HEK293 (cell line): ENCODE data around the gene LEF1.

Experiments
- CTCF ChIA-PET: fragments of 350-600 bp; formaldehyde crosslinking; extraction: SDS; loops from one replicate; lab custom pipeline; 2021; ENCODE audit warnings: antibody characterized with exemption; lab: Yijun Ruan, JAX
- POLR2A ChIA-PET: fragments of 300-600 bp; formaldehyde crosslinking; extraction: SDS; loops from one replicate; lab custom pipeline; 2020; ENCODE audit warnings: antibody characterized with exemption, inconsistent platforms; lab: Yijun Ruan, JAX
- H3K27ac ChIP-seq: fragments of 200-500 bp; sonication (Bioruptor generic); 2 replicates; pipeline ENCODE4 v1.5.1; 2014; ENCODE audit warnings: low read depth, low read length, control low read depth, inconsistent platforms; ENCODE audit errors: extremely low read depth
- H3K36me3 ChIP-seq, 2 experiments: fragments of 200-500 bp in 1 of 2; sonication (Bioruptor generic) in 1 of 2; 1 replicate in 1 of 2; 2 replicates in 1 of 2; pipeline ENCODE4 v1.5.1; 2014 to 2017; ENCODE audit warnings: inconsistent platforms in 2 of 2, low read length in 2 of 2; ENCODE audit not compliant: control insufficient read depth in 2 of 2, insufficient read depth in 1 of 2
- H3K4me1 ChIP-seq: fragments of 200-500 bp; sonication (Bioruptor generic); 2 replicates; pipeline ENCODE4 v1.5.1; 2014; ENCODE audit warnings: mild to moderate bottlenecking, low read length, inconsistent platforms; ENCODE audit not compliant: control insufficient read depth, insufficient read depth
- H3K4me3 ChIP-seq: 2 replicates; pipeline ENCODE4 v1.5.1; 2011; ENCODE audit warnings: low read depth, mild to moderate bottlenecking, control low read depth, low read length, moderate library complexity
- H3K9me3 ChIP-seq: fragments of 200-500 bp; sonication (Bioruptor generic); 2 replicates; pipeline ENCODE4 v1.5.1; 2014; ENCODE audit warnings: low read depth, low read length, inconsistent platforms; ENCODE audit not compliant: control insufficient read depth, insufficient read depth
- BCL11B ChIP-seq: fragments of 450-650 bp; formaldehyde crosslinking; IDR thresholded peaks from 2 replicates; pipeline ENCODE4 v1.5.1; 2016; ENCODE audit warnings: low read depth, missing biosample characterization, missing genetic modification characterization
- FEZF1 ChIP-seq: fragments of 450-650 bp; formaldehyde crosslinking; IDR thresholded peaks from 2 replicates; pipeline ENCODE4 v1.5.1; 2016; ENCODE audit warnings: missing biosample characterization, missing genetic modification characterization
- GLIS2 ChIP-seq: fragments of 450-650 bp; formaldehyde crosslinking; IDR thresholded peaks from 2 replicates; pipeline ENCODE4 v1.5.1; 2016; ENCODE audit warnings: missing biosample characterization, missing genetic modification characterization
- HOXC10 ChIP-seq: sonication (generic); formaldehyde crosslinking; IDR thresholded peaks from 2 replicates; pipeline ENCODE4 v1.8.1; 2023; ENCODE audit warnings: mild to moderate bottlenecking, missing genetic modification reagents
- MZF1 ChIP-seq: fragments of 450-650 bp; formaldehyde crosslinking; IDR thresholded peaks from 2 replicates; pipeline ENCODE4 v1.5.1; 2017; ENCODE audit warnings: missing biosample characterization, missing genetic modification characterization, borderline replicate concordance
- REPIN1 ChIP-seq: fragments of 450-650 bp; formaldehyde crosslinking; IDR thresholded peaks from 2 replicates; pipeline ENCODE4 v1.5.1; 2017; ENCODE audit warnings: missing biosample characterization, missing genetic modification characterization, low read depth
- WT1 ChIP-seq: fragments of 450-650 bp; formaldehyde crosslinking; IDR thresholded peaks from 2 replicates; pipeline ENCODE4 v1.5.1; 2016; ENCODE audit warnings: missing biosample characterization, missing genetic modification characterization
- ZBTB48 ChIP-seq: fragments of 450-650 bp; formaldehyde crosslinking; IDR thresholded peaks from 2 replicates; pipeline ENCODE4 v1.5.1; 2016; ENCODE audit warnings: missing biosample characterization, missing genetic modification characterization
- ZNF239 ChIP-seq: fragments of 450-650 bp; formaldehyde crosslinking; IDR thresholded peaks from 2 replicates; pipeline ENCODE4 v1.5.1; 2016; ENCODE audit warnings: missing biosample characterization, missing genetic modification characterization
- ZNF248 ChIP-seq: fragments of 450-650 bp; formaldehyde crosslinking; IDR thresholded peaks from 2 replicates; pipeline ENCODE4 v1.5.1; 2017; ENCODE audit warnings: missing biosample characterization, missing genetic modification characterization
- ZNF324 ChIP-seq: fragments of 450-650 bp; formaldehyde crosslinking; IDR thresholded peaks from 2 replicates; pipeline ENCODE4 v1.5.1; 2016; ENCODE audit warnings: missing biosample characterization, missing genetic modification characterization
- ZNF366 ChIP-seq: fragments of 450-650 bp; formaldehyde crosslinking; conservative IDR thresholded peaks from 2 replicates; pipeline ENCODE4 v1.5.1; 2016; ENCODE audit warnings: missing biosample characterization, missing genetic modification characterization
- ZNF416 ChIP-seq: fragments of 450-650 bp; formaldehyde crosslinking; IDR thresholded peaks from 2 replicates; pipeline ENCODE4 v1.5.1; 2016; ENCODE audit warnings: missing biosample characterization, missing genetic modification characterization
- ZNF521 ChIP-seq: fragments of 450-650 bp; formaldehyde crosslinking; IDR thresholded peaks from 2 replicates; pipeline ENCODE4 v1.5.1; 2017; ENCODE audit warnings: missing biosample characterization, mild to moderate bottlenecking, missing genetic modification characterization
- ZNF560 ChIP-seq: fragments of 450-650 bp; formaldehyde crosslinking; IDR thresholded peaks from 2 replicates; pipeline ENCODE4 v1.5.1; 2017; ENCODE audit warnings: missing biosample characterization, missing genetic modification characterization, borderline replicate concordance
- ZSCAN16 ChIP-seq: fragments of 450-650 bp; formaldehyde crosslinking; IDR thresholded peaks from 2 replicates; pipeline ENCODE4 v1.5.1; 2016; ENCODE audit warnings: missing biosample characterization, missing genetic modification characterization
- TF ChIP-seq, protein P1 (sequence below): fragments of 450-650 bp; formaldehyde crosslinking; IDR thresholded peaks from 2 replicates; pipeline ENCODE4 v1.5.1; 2016; ENCODE audit warnings: missing biosample characterization, missing genetic modification characterization
- TF ChIP-seq, protein P2 (sequence below): fragments of 450-650 bp; formaldehyde crosslinking; IDR thresholded peaks from 2 replicates; pipeline ENCODE4 v1.5.1; 2016; ENCODE audit warnings: missing biosample characterization, missing genetic modification characterization, low read depth
- TF ChIP-seq, protein P3 (sequence below): fragments of 450-650 bp; formaldehyde crosslinking; IDR thresholded peaks from 2 replicates; pipeline ENCODE4 v1.5.0; 2017; ENCODE audit warnings: missing biosample characterization, missing genetic modification characterization, borderline replicate concordance
- TF ChIP-seq, protein P4 (sequence below): fragments of 450-650 bp; formaldehyde crosslinking; IDR thresholded peaks from 2 replicates; pipeline ENCODE4 v1.5.1; 2016; ENCODE audit warnings: missing biosample characterization, missing genetic modification characterization

The LEF1 gene

DNA sequence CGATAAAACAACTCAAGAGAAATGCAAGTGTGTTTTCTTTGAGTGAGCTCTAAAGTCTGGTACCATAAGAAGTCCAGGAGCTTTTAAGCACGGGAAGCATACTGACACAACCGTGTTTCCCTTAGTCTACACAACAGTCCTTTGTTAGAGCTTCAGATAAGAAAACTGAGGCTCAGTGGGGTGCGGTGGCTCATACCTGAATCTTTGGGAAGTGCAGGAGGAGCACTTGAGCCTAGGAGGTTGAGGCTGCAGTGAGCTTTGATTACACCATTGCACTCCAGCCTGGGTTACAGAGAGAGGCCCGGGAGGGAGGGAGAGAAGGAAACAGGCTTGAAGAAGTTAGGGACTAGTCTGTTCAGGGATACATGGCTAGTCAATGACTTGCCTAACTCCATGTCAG is 21.9 kb downstream of the LEF1 start (continued):
- no peak for TF ChIP-seq BCL11B (tag by site-specific recombination)
- TF ChIP-seq, all 188 proteins: peak for 0

DNA sequence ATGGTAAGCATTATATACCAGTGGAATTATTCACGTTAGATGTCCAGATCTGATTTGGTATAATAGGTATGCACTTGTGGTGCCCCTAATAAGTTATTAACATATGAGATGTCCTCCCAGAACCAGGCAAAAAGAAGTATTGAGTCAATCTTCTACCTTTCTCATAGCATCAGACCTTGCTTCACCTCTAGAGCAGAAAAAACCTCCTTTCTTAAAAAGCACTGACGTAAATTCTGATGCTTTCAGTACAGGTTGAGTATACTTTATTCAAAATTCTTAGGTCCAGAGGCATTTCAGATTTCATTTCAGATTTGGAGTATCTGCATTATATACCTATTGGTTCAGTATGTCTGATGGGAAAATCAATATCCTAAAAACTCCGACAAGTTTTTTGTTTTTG is 22.4 kb downstream of the LEF1 start:
- CTCF ChIA-PET: no interaction called here
- no peaks in the 10 kb centered on the region for H3K36me3 ChIP-seq
- TF ChIP-seq HOXC10 (no peak), ZNF324 (tag by site-specific recombination) (no peak), MZF1 (tag by site-specific recombination) (no peak)
- TF ChIP-seq, all 188 proteins: peak for 0
- no peak overlapping the region for H3K4me3 ChIP-seq
- H3K27ac ChIP-seq: no peak overlapping the region
- H3K4me1 ChIP-seq: peaks cover 12% of the 10 kb centered on the region
- H3K9me3 ChIP-seq: no peaks in the 10 kb centered on the region
- POLR2A ChIA-PET: no interaction called here

DNA sequence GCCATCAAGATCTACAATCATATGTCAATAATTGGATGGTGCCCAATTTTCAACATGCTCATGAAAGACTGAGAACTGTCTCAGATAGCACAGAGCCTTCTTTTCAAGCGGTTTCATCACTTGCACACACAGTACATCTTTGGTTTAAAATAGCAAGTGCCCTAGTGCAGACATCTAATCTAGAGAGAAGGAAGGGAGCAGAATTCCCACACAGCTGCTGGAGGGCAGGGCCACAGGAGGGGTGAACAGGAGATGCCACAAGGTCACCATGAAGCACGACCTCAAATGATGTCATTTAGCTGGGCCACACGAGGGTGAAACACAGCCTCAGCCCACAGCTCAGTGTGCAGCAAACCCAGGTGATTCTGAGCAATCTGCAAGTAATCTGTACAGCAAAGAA is 24.3 kb downstream of the LEF1 start:
- CTCF ChIA-PET: interaction anchor here (0.5 kb wide), 1 partner anchor 12 kb away, joined by 3 read pairs; no protein-coding TSS in a partner anchor
- H3K4me1 ChIP-seq: peaks cover 12% of the 10 kb centered on the region
- TF ChIP-seq ZNF248 (tag by site-specific recombination) (no peak), REPIN1 (tag by site-specific recombination) (no peak), ZSCAN16 (tag by site-specific recombination) (no peak), MZF1 (tag by site-specific recombination) (no peak), WT1 (tag by site-specific recombination) (no peak), ZNF521 (tag by site-specific recombination) (no peak), ZNF366 (0 out of 2 replicates have a peak, but pooled peaks have one; percentile 16), ZNF560 (tag by site-specific recombination) (no peak), FEZF1 (0 out of 2 replicates have a peak, but pooled peaks have one; percentile 18), ZNF416 (tag by site-specific recombination) (no peak), GLIS2 (tag by site-specific recombination) (no peak), ZNF239 (tag by site-specific recombination) (no peak), ZBTB48 (tag by site-specific recombination) (no peak)
- TF ChIP-seq, protein P1, sequence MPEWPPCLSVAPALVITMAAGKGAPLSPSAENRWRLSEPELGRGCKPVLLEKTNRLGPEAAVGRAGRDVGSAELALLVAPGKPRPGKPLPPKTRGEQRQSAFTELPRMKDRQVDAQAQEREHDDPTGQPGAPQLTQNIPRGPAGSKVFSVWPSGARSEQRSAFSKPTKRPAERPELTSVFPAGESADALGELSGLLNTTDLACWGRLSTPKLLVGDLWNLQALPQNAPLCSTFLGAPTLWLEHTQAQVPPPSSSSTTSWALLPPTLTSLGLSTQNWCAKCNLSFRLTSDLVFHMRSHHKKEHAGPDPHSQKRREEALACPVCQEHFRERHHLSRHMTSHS (tag by site-specific recombination): no peak
- TF ChIP-seq, protein P2, sequence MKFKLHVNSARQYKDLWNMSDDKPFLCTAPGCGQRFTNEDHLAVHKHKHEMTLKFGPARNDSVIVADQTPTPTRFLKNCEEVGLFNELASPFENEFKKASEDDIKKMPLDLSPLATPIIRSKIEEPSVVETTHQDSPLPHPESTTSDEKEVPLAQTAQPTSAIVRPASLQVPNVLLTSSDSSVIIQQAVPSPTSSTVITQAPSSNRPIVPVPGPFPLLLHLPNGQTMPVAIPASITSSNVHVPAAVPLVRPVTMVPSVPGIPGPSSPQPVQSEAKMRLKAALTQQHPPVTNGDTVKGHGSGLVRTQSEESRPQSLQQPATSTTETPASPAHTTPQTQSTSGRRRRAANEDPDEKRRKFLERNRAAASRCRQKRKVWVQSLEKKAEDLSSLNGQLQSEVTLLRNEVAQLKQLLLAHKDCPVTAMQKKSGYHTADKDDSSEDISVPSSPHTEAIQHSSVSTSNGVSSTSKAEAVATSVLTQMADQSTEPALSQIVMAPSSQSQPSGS (tag by site-specific recombination): 0 out of 2 replicates have a peak, but pooled peaks have one; percentile 16
- TF ChIP-seq, protein P3, sequence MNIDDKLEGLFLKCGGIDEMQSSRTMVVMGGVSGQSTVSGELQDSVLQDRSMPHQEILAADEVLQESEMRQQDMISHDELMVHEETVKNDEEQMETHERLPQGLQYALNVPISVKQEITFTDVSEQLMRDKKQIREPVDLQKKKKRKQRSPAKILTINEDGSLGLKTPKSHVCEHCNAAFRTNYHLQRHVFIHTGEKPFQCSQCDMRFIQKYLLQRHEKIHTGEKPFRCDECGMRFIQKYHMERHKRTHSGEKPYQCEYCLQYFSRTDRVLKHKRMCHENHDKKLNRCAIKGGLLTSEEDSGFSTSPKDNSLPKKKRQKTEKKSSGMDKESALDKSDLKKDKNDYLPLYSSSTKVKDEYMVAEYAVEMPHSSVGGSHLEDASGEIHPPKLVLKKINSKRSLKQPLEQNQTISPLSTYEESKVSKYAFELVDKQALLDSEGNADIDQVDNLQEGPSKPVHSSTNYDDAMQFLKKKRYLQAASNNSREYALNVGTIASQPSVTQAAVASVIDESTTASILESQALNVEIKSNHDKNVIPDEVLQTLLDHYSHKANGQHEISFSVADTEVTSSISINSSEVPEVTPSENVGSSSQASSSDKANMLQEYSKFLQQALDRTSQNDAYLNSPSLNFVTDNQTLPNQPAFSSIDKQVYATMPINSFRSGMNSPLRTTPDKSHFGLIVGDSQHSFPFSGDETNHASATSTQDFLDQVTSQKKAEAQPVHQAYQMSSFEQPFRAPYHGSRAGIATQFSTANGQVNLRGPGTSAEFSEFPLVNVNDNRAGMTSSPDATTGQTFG: no peak
- TF ChIP-seq, protein P4, sequence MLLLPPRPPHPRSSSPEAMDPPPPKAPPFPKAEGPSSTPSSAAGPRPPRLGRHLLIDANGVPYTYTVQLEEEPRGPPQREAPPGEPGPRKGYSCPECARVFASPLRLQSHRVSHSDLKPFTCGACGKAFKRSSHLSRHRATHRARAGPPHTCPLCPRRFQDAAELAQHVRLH (tag by site-specific recombination): no peak
- H3K4me3 ChIP-seq: no peak overlapping the region
- POLR2A ChIA-PET: no interaction called here
- H3K27ac ChIP-seq: no peak overlapping the region
- H3K9me3 ChIP-seq: no peaks in the 10 kb centered on the region
- no peaks in the 10 kb centered on the region for H3K36me3 ChIP-seq
